ENCODE data around the gene CELSR1. TPM values are rescaled to one million over a fixed set of nuclear protein-coding genes. Genes with fewer than 3 reads are reported as not detected.

The CELSR1 gene
- total and polyA plus RNA-seq, 9 donors = 1.8 to 6.9 (median 3.4) TPM

GRCh38 chr22:46452195-46453005, 85.0 kb downstream of the CELSR1 start:
- no peak overlapping the region for H3K27ac ChIP-seq (ENCODE audit: low read length)
- H3K4me1 ChIP-seq (ENCODE audit: control insufficient read depth, insufficient read depth, low read length) = peaks cover 11% of the 10 kb centered on the region
- H3K36me3 ChIP-seq (ENCODE audit: control insufficient read depth, insufficient read depth, low read length) = no peaks in the 10 kb centered on the region
- no peak overlapping the region for H3K4me3 ChIP-seq (ENCODE audit: low read length)
- H3K9me3 ChIP-seq (replicated peaks; ENCODE audit: control insufficient read depth, low read depth, low read length) = no peaks in the 10 kb centered on the region
- DNase-seq = no peak
- H3K27me3 ChIP-seq (ENCODE audit: control insufficient read depth, insufficient read depth, low read length) = peaks cover 20% of the 10 kb centered on the region
- WGBS (ENCODE audit: insufficient coverage) = 66% methylated on average over 9 of the region's 16 CpGs

GRCh38 chr22:46451741-46452140, 85.7 kb downstream of the CELSR1 start:
- WGBS (ENCODE audit: insufficient coverage) = 54% methylated on average over 12 of the region's 12 CpGs
- no peak for DNase-seq
- Histone ChIP-seq H3K4me3 (ENCODE audit: low read length) (no peak overlapping the region), H3K27me3 (ENCODE audit: control insufficient read depth, insufficient read depth, low read length) (peaks cover 20% of the 10 kb centered on the region), H3K4me1 (ENCODE audit: control insufficient read depth, insufficient read depth, low read length) (peaks cover 11% of the 10 kb centered on the region), H3K36me3 (ENCODE audit: control insufficient read depth, insufficient read depth, low read length) (no peaks in the 10 kb centered on the region), H3K27ac (ENCODE audit: low read length) (no peak overlapping the region), H3K9me3 (replicated peaks; ENCODE audit: control insufficient read depth, low read depth, low read length) (no peaks in the 10 kb centered on the region)

- no peak for DNase-seq
- H3K4me3 ChIP-seq (ENCODE audit: low read length) = no peak overlapping the region
- H3K36me3 ChIP-seq (ENCODE audit: control insufficient read depth, insufficient read depth, low read length) = no peaks in the 10 kb centered on the region
- no peak overlapping the region for H3K27ac ChIP-seq (ENCODE audit: low read length)
- no peaks in the 10 kb centered on the region for H3K9me3 ChIP-seq (replicated peaks; ENCODE audit: control insufficient read depth, low read depth, low read length)
- WGBS (ENCODE audit: insufficient coverage) = 76% methylated on average over 14 of the region's 15 CpGs
- peaks cover 20% of the 10 kb centered on the region for H3K27me3 ChIP-seq (ENCODE audit: control insufficient read depth, insufficient read depth, low read length)
- peaks cover 11% of the 10 kb centered on the region for H3K4me1 ChIP-seq (ENCODE audit: control insufficient read depth, insufficient read depth, low read length)
These were observed 86.4 kb downstream of the CELSR1 start for GRCh38 chr22:46450931-46451561.

GRCh38 chr22:46449974-46450745, 87.3 kb downstream of the CELSR1 start:
- DNase-seq = no peak
- WGBS (ENCODE audit: insufficient coverage) = 78% methylated on average over 11 of the region's 16 CpGs
- no peak overlapping the region for H3K4me3 ChIP-seq (ENCODE audit: low read length)
- peaks cover 11% of the 10 kb centered on the region for H3K4me1 ChIP-seq (ENCODE audit: control insufficient read depth, insufficient read depth, low read length)
- no peak overlapping the region for H3K27ac ChIP-seq (ENCODE audit: low read length)
- H3K9me3 ChIP-seq (replicated peaks; ENCODE audit: control insufficient read depth, low read depth, low read length) = no peaks in the 10 kb centered on the region
- H3K27me3 ChIP-seq (ENCODE audit: control insufficient read depth, insufficient read depth, low read length) = peaks cover 22% of the 10 kb centered on the region
- H3K36me3 ChIP-seq (ENCODE audit: control insufficient read depth, insufficient read depth, low read length) = no peaks in the 10 kb centered on the region

DNA sequence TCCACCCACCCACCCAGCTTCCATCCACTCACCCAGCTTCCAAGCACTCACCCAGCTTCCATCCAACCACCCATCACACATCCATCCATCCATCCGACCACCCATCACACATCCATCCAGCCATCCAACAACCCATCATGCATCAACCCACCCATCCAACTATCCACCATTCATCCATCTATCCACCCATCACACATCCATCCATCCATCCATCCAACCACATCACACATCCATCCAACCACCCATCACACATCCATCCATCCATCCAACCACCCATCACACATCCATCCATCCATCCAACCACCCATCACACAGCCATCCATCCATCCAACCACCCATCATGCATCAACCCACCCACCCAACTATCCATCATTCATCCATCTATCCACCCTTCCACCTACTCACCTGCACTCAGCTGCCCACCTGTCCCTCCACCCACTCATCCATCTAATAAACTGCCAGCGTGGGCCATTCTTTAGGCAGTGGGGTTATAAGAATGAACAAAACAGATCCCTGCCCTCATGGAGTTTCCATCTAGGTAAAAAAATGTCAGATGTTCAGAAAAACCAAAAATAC, 88.2 kb downstream of the CELSR1 start:
- H3K4me3 ChIP-seq (ENCODE audit: low read length) = no peak overlapping the region
- no peaks in the 10 kb centered on the region for H3K9me3 ChIP-seq (replicated peaks; ENCODE audit: control insufficient read depth, low read depth, low read length)
- 88% methylated on average over 1 of the region's 2 CpGs for WGBS (ENCODE audit: insufficient coverage)
- DNase-seq = no peak
- H3K36me3 ChIP-seq (ENCODE audit: control insufficient read depth, insufficient read depth, low read length) = no peaks in the 10 kb centered on the region
- H3K27ac ChIP-seq (ENCODE audit: low read length) = no peak overlapping the region
- peaks cover 15% of the 10 kb centered on the region for H3K27me3 ChIP-seq (ENCODE audit: control insufficient read depth, insufficient read depth, low read length)
- peaks cover 11% of the 10 kb centered on the region for H3K4me1 ChIP-seq (ENCODE audit: control insufficient read depth, insufficient read depth, low read length)

DNA sequence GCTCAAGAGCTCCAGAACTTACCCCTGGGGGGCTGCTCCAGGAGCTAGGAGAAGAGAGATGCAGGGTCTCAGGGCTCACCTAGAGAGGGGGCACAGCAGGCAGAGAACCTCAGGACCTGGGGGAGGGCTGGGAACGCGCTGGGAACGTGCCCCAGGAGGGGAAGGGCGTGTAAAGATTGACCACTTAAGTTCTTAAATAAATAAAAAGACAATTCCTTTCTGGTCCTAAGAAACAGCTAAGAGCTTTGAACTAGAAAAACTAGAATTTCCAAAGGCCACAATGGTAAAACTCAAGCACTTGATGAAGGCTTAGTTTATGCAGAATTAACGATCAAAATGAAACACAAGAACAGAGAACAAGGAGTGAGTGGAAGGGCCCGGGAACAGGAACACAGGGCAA, 89.1 kb downstream of the CELSR1 start:
- no peak for DNase-seq
- whole genome bisulfite sequencing (ENCODE audit: insufficient coverage) = 100% methylated on average over 1 of the region's 6 CpGs
- Histone ChIP-seq H3K27ac (ENCODE audit: low read length) (no peak overlapping the region), H3K4me3 (ENCODE audit: low read length) (no peak overlapping the region), H3K9me3 (replicated peaks; ENCODE audit: control insufficient read depth, low read depth, low read length) (no peaks in the 10 kb centered on the region), H3K36me3 (ENCODE audit: control insufficient read depth, insufficient read depth, low read length) (no peaks in the 10 kb centered on the region), H3K4me1 (ENCODE audit: control insufficient read depth, insufficient read depth, low read length) (peaks cover 11% of the 10 kb centered on the region), H3K27me3 (ENCODE audit: control insufficient read depth, insufficient read depth, low read length) (peaks cover 14% of the 10 kb centered on the region)

DNA sequence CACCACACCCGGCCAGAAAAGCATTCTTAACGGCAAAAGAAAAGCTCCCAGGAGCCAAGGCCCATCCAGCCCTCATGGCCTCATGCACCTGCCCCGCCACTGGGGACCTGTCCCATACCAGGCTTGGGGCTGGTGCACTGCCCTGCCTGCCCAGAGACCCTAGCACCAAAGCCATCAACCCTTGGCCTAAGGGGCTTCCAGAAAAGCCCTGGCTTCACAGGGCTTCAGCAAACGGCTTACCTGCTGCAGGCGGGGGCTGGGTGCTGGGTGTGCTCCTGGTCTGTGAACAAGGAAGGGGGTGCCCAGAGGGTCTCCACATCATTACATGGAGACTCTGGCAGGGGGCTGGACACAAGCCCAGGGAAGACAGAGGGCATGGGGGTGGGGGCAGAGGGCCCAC, 89.5 kb downstream of the CELSR1 start:
- WGBS (ENCODE audit: insufficient coverage) = 83% methylated on average over 3 of the region's 5 CpGs
- DNase-seq = no peak
- peaks cover 11% of the 10 kb centered on the region for H3K4me1 ChIP-seq (ENCODE audit: control insufficient read depth, insufficient read depth, low read length)
- no peak overlapping the region for H3K4me3 ChIP-seq (ENCODE audit: low read length)
- no peaks in the 10 kb centered on the region for H3K36me3 ChIP-seq (ENCODE audit: control insufficient read depth, insufficient read depth, low read length)
- H3K27me3 ChIP-seq (ENCODE audit: control insufficient read depth, insufficient read depth, low read length) = peaks cover 10% of the 10 kb centered on the region
- H3K27ac ChIP-seq (ENCODE audit: low read length) = no peak overlapping the region
- H3K9me3 ChIP-seq (replicated peaks; ENCODE audit: control insufficient read depth, low read depth, low read length) = no peaks in the 10 kb centered on the region

- 43% methylated on average over 2 of the region's 4 CpGs for WGBS (ENCODE audit: insufficient coverage)
- no peak for DNase-seq
- Histone ChIP-seq H3K36me3 (ENCODE audit: control insufficient read depth, insufficient read depth, low read length) (no peaks in the 10 kb centered on the region), H3K27ac (ENCODE audit: low read length) (no peak overlapping the region), H3K4me1 (ENCODE audit: control insufficient read depth, insufficient read depth, low read length) (peaks cover 6% of the 10 kb centered on the region), H3K4me3 (ENCODE audit: low read length) (no peak overlapping the region), H3K27me3 (ENCODE audit: control insufficient read depth, insufficient read depth, low read length) (peaks cover 5% of the 10 kb centered on the region), H3K9me3 (replicated peaks; ENCODE audit: control insufficient read depth, low read depth, low read length) (no peaks in the 10 kb centered on the region)
These were observed 90.6 kb downstream of the CELSR1 start for GRCh38 chr22:46446799-46447198.

- no peaks in the 10 kb centered on the region for H3K9me3 ChIP-seq (replicated peaks; ENCODE audit: control insufficient read depth, low read depth, low read length)
- H3K4me3 ChIP-seq (ENCODE audit: low read length) = no peak overlapping the region
- no peak overlapping the region for H3K27ac ChIP-seq (ENCODE audit: low read length)
- H3K4me1 ChIP-seq (ENCODE audit: control insufficient read depth, insufficient read depth, low read length) = no peaks in the 10 kb centered on the region
- H3K27me3 ChIP-seq (ENCODE audit: control insufficient read depth, insufficient read depth, low read length) = peaks cover 5% of the 10 kb centered on the region
- no peak for DNase-seq
- WGBS (ENCODE audit: insufficient coverage) = 65% methylated on average over 18 of the region's 21 CpGs
- no peaks in the 10 kb centered on the region for H3K36me3 ChIP-seq (ENCODE audit: control insufficient read depth, insufficient read depth, low read length)
These were observed 91.5 kb downstream of the CELSR1 start for GRCh38 chr22:46445771-46446420.

Measured in muscle of leg (tissue), 11 donors.